HEK293 (cell line): ENCODE results near the gene INTS13.
A peak's percentile ranks its signal among the peaks of the same experiment; 100 is the strongest.
"Not testable (repeated sequence)": the region's sequence is repeated elsewhere in the genome, so short reads cannot be mapped to it uniquely, and the experiment has no call there.

Experiments used
- CTCF ChIA-PET: fragments of 350-600 bp; formaldehyde crosslinking; extraction: SDS; loops from one replicate; lab custom pipeline; 2021; ENCODE audit warnings: antibody characterized with exemption; lab: Yijun Ruan, JAX
- POLR2A ChIA-PET: fragments of 300-600 bp; formaldehyde crosslinking; extraction: SDS; loops from one replicate; lab custom pipeline; 2020; ENCODE audit warnings: antibody characterized with exemption, inconsistent platforms; lab: Yijun Ruan, JAX
- H3K27ac ChIP-seq: fragments of 200-500 bp; sonication (Bioruptor generic); 2 replicates; pipeline ENCODE4 v1.5.1; 2014; ENCODE audit warnings: low read depth, low read length, control low read depth, inconsistent platforms; ENCODE audit errors: extremely low read depth
- H3K36me3 ChIP-seq, 2 experiments: fragments of 200-500 bp in 1 of 2; sonication (Bioruptor generic) in 1 of 2; 1 replicate in 1 of 2; 2 replicates in 1 of 2; pipeline ENCODE4 v1.5.1; 2014 to 2017; ENCODE audit warnings: inconsistent platforms in 2 of 2, low read length in 2 of 2; ENCODE audit not compliant: control insufficient read depth in 2 of 2, insufficient read depth in 1 of 2
- H3K4me1 ChIP-seq: fragments of 200-500 bp; sonication (Bioruptor generic); 2 replicates; pipeline ENCODE4 v1.5.1; 2014; ENCODE audit warnings: mild to moderate bottlenecking, low read length, inconsistent platforms; ENCODE audit not compliant: control insufficient read depth, insufficient read depth
- H3K4me3 ChIP-seq: 2 replicates; pipeline ENCODE4 v1.5.1; 2011; ENCODE audit warnings: low read depth, mild to moderate bottlenecking, control low read depth, low read length, moderate library complexity
- H3K9me3 ChIP-seq: fragments of 200-500 bp; sonication (Bioruptor generic); 2 replicates; pipeline ENCODE4 v1.5.1; 2014; ENCODE audit warnings: low read depth, low read length, inconsistent platforms; ENCODE audit not compliant: control insufficient read depth, insufficient read depth
- FEZF1 ChIP-seq: fragments of 450-650 bp; formaldehyde crosslinking; IDR thresholded peaks from 2 replicates; pipeline ENCODE4 v1.5.1; 2016; ENCODE audit warnings: missing biosample characterization, missing genetic modification characterization
- MZF1 ChIP-seq: fragments of 450-650 bp; formaldehyde crosslinking; IDR thresholded peaks from 2 replicates; pipeline ENCODE4 v1.5.1; 2017; ENCODE audit warnings: missing biosample characterization, missing genetic modification characterization, borderline replicate concordance
- SALL2 ChIP-seq: fragments of 450-650 bp; formaldehyde crosslinking; IDR thresholded peaks from 2 replicates; pipeline ENCODE4 v1.5.0; 2017; ENCODE audit warnings: missing biosample characterization, mild to moderate bottlenecking, missing genetic modification characterization, borderline replicate concordance
- TCF7L2 ChIP-seq: IDR thresholded peaks from 2 replicates; pipeline ENCODE4 v1.6.1; 2011; ENCODE audit warnings: low read depth, mild to moderate bottlenecking, inconsistent platforms, low read length, moderate library complexity, borderline replicate concordance
- ZBTB20 ChIP-seq: fragments of 450-650 bp; formaldehyde crosslinking; IDR thresholded peaks from 2 replicates; pipeline ENCODE4 v1.5.1; 2016; ENCODE audit warnings: missing biosample characterization, missing genetic modification characterization
- ZNF16 ChIP-seq: fragments of 450-650 bp; formaldehyde crosslinking; IDR thresholded peaks from 2 replicates; pipeline ENCODE4 v1.5.1; 2016; ENCODE audit warnings: low read depth, missing biosample characterization, missing genetic modification characterization
- ZNF184 ChIP-seq: fragments of 450-650 bp; IDR thresholded peaks from 2 replicates; pipeline ENCODE4 v1.5.1; 2018; ENCODE audit warnings: missing biosample characterization, mild to moderate bottlenecking, missing genetic modification characterization
- ZNF211 ChIP-seq: fragments of 450-650 bp; formaldehyde crosslinking; IDR thresholded peaks from 2 replicates; pipeline ENCODE4 v1.5.1; 2016; ENCODE audit warnings: low read depth, missing biosample characterization, missing genetic modification characterization
- ZNF214 ChIP-seq: fragments of 450-650 bp; formaldehyde crosslinking; IDR thresholded peaks from 2 replicates; pipeline ENCODE4 v1.5.1; 2017; ENCODE audit warnings: missing biosample characterization, mild to moderate bottlenecking, missing genetic modification characterization, borderline replicate concordance
- ZNF324 ChIP-seq: fragments of 450-650 bp; formaldehyde crosslinking; IDR thresholded peaks from 2 replicates; pipeline ENCODE4 v1.5.1; 2016; ENCODE audit warnings: missing biosample characterization, missing genetic modification characterization
- ZNF341 ChIP-seq: fragments of 450-650 bp; formaldehyde crosslinking; IDR thresholded peaks from 2 replicates; pipeline ENCODE4; 2016; ENCODE audit warnings: low read depth, missing biosample characterization, missing genetic modification characterization
- ZNF398 ChIP-seq: fragments of 450-650 bp; formaldehyde crosslinking; IDR thresholded peaks from 2 replicates; pipeline ENCODE4 v1.5.1; 2017; ENCODE audit warnings: missing biosample characterization, missing genetic modification characterization
- ZNF449 ChIP-seq: fragments of 450-650 bp; formaldehyde crosslinking; IDR thresholded peaks from 2 replicates; pipeline ENCODE4 v1.5.1; 2017; ENCODE audit warnings: missing biosample characterization, mild to moderate bottlenecking, missing genetic modification characterization, moderate library complexity
- ZNF473 ChIP-seq: fragments of 450-650 bp; formaldehyde crosslinking; IDR thresholded peaks from 2 replicates; pipeline ENCODE4 v1.5.1; 2017; ENCODE audit warnings: missing biosample characterization, missing genetic modification characterization
- ZNF513 ChIP-seq: fragments of 450-650 bp; IDR thresholded peaks from 2 replicates; pipeline ENCODE4 v1.5.1; 2018; ENCODE audit warnings: missing biosample characterization, missing genetic modification characterization
- ZNF623 ChIP-seq: fragments of 450-650 bp; formaldehyde crosslinking; IDR thresholded peaks from 2 replicates; pipeline ENCODE4 v1.5.1; 2016; ENCODE audit warnings: missing biosample characterization, missing genetic modification characterization
- TF ChIP-seq, protein P1 (sequence below): fragments of 450-650 bp; formaldehyde crosslinking; IDR thresholded peaks from 2 replicates; pipeline ENCODE4 v1.5.1; 2017; ENCODE audit warnings: missing biosample characterization, missing genetic modification characterization
- TF ChIP-seq, protein P2 (sequence below): fragments of 450-650 bp; formaldehyde crosslinking; IDR thresholded peaks from 2 replicates; pipeline ENCODE4 v1.5.1; 2016; ENCODE audit warnings: missing biosample characterization, missing genetic modification characterization

INTS13 gene

DNA sequence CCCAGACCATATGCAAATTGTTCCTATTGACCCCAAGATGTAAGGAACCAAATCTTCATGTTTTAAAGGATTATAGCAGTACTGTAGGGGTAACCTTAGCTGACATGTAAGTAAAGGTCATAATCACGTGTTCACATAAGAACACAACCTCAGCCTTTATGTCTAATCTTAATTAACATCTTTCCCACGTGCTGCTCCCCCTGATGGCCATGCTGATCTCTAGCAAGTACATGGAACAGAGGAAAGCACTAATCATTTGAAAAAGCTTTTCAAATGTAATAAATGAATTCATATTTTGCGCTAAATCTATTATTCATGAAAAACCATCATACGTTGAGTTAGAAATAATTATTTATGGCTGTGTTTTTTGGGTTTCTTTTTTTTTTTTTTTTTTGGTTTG, 74.3 kb downstream of the INTS13 start:
- TF ChIP-seq MZF1, result no peak
- no peak for TF ChIP-seq ZBTB20 (tag by site-specific recombination)
- TF ChIP-seq, protein P1, sequence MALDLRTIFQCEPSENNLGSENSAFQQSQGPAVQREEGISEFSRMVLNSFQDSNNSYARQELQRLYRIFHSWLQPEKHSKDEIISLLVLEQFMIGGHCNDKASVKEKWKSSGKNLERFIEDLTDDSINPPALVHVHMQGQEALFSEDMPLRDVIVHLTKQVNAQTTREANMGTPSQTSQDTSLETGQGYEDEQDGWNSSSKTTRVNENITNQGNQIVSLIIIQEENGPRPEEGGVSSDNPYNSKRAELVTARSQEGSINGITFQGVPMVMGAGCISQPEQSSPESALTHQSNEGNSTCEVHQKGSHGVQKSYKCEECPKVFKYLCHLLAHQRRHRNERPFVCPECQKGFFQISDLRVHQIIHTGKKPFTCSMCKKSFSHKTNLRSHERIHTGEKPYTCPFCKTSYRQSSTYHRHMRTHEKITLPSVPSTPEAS (tag by site-specific recombination), result no peak
- no peak for TF ChIP-seq SALL2
- no peak for TF ChIP-seq ZNF214 (tag by site-specific recombination)
- no peak for TF ChIP-seq ZNF473 (tag by site-specific recombination)
- no peak for TF ChIP-seq ZNF211 (tag by site-specific recombination)
- no peak for TF ChIP-seq FEZF1 (tag by site-specific recombination)
- TF ChIP-seq, protein P2, sequence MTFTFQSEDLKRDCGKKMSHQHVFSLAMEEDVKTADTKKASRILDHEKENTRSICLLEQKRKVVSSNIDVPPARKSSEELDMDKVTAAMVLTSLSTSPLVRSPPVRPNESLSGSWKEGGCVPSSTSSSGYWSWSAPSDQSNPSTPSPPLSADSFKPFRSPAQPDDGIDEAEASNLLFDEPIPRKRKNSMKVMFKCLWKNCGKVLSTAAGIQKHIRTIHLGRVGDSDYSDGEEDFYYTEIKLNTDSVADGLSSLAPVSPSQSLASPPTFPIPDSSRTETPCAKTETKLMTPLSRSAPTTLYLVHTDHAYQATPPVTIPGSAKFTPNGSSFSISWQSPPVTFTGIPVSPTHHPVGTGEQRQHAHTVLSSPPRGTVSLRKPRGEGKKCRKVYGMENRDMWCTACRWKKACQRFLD, result no peak
- TF ChIP-seq ZNF449 (tag by site-specific recombination), result no peak
- TF ChIP-seq ZNF513 (tag by site-specific recombination), result no peak
- no peak for TF ChIP-seq ZNF623 (tag by site-specific recombination)
- TF ChIP-seq ZNF398 (tag by site-specific recombination), result no peak
- TF ChIP-seq ZNF16 (tag by site-specific recombination), result no peak
- H3K36me3 ChIP-seq, result no peaks in the 10 kb centered on the region
- H3K4me1 ChIP-seq, result no peaks in the 10 kb centered on the region; the same call in 1 of the 2 replicates
- no peak overlapping the region for H3K27ac ChIP-seq
- no peak overlapping the region for H3K4me3 ChIP-seq
- CTCF ChIA-PET, result interaction anchor here (0.7 to 1.2 kb wide), 5 partner anchors 13 to 198 kb away, joined by 3 to 4 read pairs (median 4); no protein-coding TSS in a partner anchor
- no peaks in the 10 kb centered on the region for H3K9me3 ChIP-seq
- POLR2A ChIA-PET, result no interaction called here

DNA sequence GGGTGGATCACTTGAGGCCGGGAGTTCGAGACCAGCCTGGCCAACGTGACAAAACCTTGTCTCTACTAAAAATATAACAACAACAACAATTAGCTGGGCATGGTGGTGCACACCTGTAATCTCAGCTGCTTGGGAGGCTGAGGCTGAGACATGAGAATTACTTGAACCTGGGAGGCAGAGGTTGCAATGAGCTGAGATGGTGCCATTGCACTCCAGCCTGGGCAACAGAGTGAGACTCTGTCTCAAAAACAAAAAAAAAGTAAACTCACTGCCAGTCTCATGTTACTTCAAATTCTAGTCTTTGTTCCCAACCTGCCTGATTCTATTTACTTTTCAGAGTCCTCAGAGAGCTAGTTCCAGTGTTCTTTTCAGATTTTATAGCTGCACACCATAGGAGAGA, 75.0 kb downstream of the INTS13 start:
- H3K9me3 ChIP-seq, H3K4me1 ChIP-seq, H3K4me3 ChIP-seq, POLR2A ChIA-PET, H3K27ac ChIP-seq, H3K36me3 ChIP-seq: not testable (repeated sequence)
- CTCF ChIA-PET, result interaction anchor here (0.7 to 1.2 kb wide), 6 partner anchors 15 to 198 kb away, joined by 3 to 4 read pairs (median 4); no protein-coding TSS in a partner anchor

GRCh38 chr12:26861690-26862089, 76.1 kb downstream of the INTS13 start:
- TF ChIP-seq ZNF324 (tag by site-specific recombination) (no peak), ZNF184 (tag by site-specific recombination) (peak; percentile 96), TCF7L2 (no peak), ZNF341 (tag by site-specific recombination) (no peak)
- CTCF ChIA-PET, result no interaction called here
- Histone ChIP-seq H3K9me3 (no peaks in the 10 kb centered on the region), H3K4me3 (no peak overlapping the region), H3K36me3 (no peaks in the 10 kb centered on the region), H3K27ac (no peak overlapping the region), H3K4me1 (peaks cover 11% of the 10 kb centered on the region)
- POLR2A ChIA-PET, result no interaction called here
